IMR-90 (cell line): ENCODE data around the gene ATP2B2.

Experiments used
- BHLHE40 ChIP-seq: fragments of 150-350 bp; IDR thresholded peaks from 2 replicates; pipeline ENCODE4 v1.6.1; 2016; ENCODE audit warnings: mild to moderate bottlenecking, low read depth, low read length
- CEBPB ChIP-seq: IDR thresholded peaks from 2 replicates; pipeline ENCODE4 v1.6.1; 2012; ENCODE audit warnings: low read depth, low read length, improper control_type of control experiment
- CTCF ChIP-seq: conservative IDR thresholded peaks from 2 replicates; pipeline ENCODE4 v1.5.1; 2012; ENCODE audit warnings: mild to moderate bottlenecking, low read depth, low read length, improper control_type of control experiment
- FOS ChIP-seq: fragments of 150-350 bp; IDR thresholded peaks from 2 replicates; pipeline ENCODE4 v1.6.1; 2016; ENCODE audit warnings: low read depth, low read length
- MAFK ChIP-seq: IDR thresholded peaks from 2 replicates; pipeline ENCODE4 v1.6.1; 2012; ENCODE audit warnings: low read depth, low read length, improper control_type of control experiment
- MAZ ChIP-seq: IDR thresholded peaks from 2 replicates; pipeline ENCODE4 v1.6.1; 2012; ENCODE audit warnings: low read depth, mild to moderate bottlenecking, low read length, improper control_type of control experiment, moderate library complexity, borderline replicate concordance
- MXI1 ChIP-seq: IDR thresholded peaks from 2 replicates; pipeline ENCODE4 v1.6.1; 2012; ENCODE audit warnings: low read depth, mild to moderate bottlenecking, low read length, moderate library complexity, borderline replicate concordance
- NFE2L2 ChIP-seq: fragments of 150-350 bp; IDR thresholded peaks from 2 replicates; pipeline ENCODE4 v1.6.1; 2016; ENCODE audit warnings: low read depth, mild to moderate bottlenecking, low read length
- POLR2A ChIP-seq: IDR thresholded peaks from 2 replicates; pipeline ENCODE4 v1.6.1; 2012; ENCODE audit warnings: mild to moderate bottlenecking, low read depth, low read length
- RAD21 ChIP-seq: IDR thresholded peaks from 2 replicates; pipeline ENCODE4 v1.6.1; 2012; ENCODE audit warnings: low read length, improper control_type of control experiment
- RCOR1 ChIP-seq: IDR thresholded peaks from 2 replicates; pipeline ENCODE4 v1.6.1; 2012; ENCODE audit warnings: mild to moderate bottlenecking, low read length, improper control_type of control experiment; ENCODE audit not compliant: insufficient replicate concordance
- SMC3 ChIP-seq: fragments of 150-350 bp; IDR thresholded peaks from 2 replicates; pipeline ENCODE4 v1.6.1; 2016; ENCODE audit warnings: low read depth, mild to moderate bottlenecking, antibody characterized with exemption, low read length, moderate library complexity
- TF ChIP-seq, protein P1 (sequence below): fragments of 150-350 bp; IDR thresholded peaks from 2 replicates; pipeline ENCODE4 v1.6.1; 2016; ENCODE audit warnings: low read depth, mild to moderate bottlenecking, low read length, moderate library complexity, borderline replicate concordance
- TF ChIP-seq, protein P2 (sequence below): fragments of 150-350 bp; IDR thresholded peaks from 2 replicates; pipeline ENCODE4 v1.6.1; 2017; ENCODE audit warnings: mild to moderate bottlenecking, antibody characterized with exemption, low read length, low read depth

GRCh38 chr3:10334459-10334858, 170.9 kb downstream of the ATP2B2 start:
- no peak for TF ChIP-seq MAFK
- no peak for TF ChIP-seq MAZ
- no peak for TF ChIP-seq POLR2A
- peak; percentile 26 for TF ChIP-seq CTCF
- no peak for TF ChIP-seq BHLHE40
- no peak; the same call in 1 of the 2 replicates for TF ChIP-seq RAD21
- TF ChIP-seq, protein P1, sequence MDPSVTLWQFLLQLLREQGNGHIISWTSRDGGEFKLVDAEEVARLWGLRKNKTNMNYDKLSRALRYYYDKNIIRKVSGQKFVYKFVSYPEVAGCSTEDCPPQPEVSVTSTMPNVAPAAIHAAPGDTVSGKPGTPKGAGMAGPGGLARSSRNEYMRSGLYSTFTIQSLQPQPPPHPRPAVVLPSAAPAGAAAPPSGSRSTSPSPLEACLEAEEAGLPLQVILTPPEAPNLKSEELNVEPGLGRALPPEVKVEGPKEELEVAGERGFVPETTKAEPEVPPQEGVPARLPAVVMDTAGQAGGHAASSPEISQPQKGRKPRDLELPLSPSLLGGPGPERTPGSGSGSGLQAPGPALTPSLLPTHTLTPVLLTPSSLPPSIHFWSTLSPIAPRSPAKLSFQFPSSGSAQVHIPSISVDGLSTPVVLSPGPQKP, result no peak
- no peak for TF ChIP-seq CEBPB
- no peak for TF ChIP-seq RCOR1
- TF ChIP-seq FOS, result no peak
- TF ChIP-seq SMC3, result no peak
- no peak for TF ChIP-seq MXI1
- no peak for TF ChIP-seq NFE2L2
- TF ChIP-seq, protein P2, sequence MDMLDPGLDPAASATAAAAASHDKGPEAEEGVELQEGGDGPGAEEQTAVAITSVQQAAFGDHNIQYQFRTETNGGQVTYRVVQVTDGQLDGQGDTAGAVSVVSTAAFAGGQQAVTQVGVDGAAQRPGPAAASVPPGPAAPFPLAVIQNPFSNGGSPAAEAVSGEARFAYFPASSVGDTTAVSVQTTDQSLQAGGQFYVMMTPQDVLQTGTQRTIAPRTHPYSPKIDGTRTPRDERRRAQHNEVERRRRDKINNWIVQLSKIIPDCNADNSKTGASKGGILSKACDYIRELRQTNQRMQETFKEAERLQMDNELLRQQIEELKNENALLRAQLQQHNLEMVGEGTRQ, result no peak
